Muscle layer of duodenum (tissue), 2 donors: Measurements from ENCODE around the gene PLAGL2.

Experiments used
- H3K27ac ChIP-seq: one replicate; pipeline ENCODE4 v1.7.0; 2013; ENCODE audit warnings: mild to moderate bottlenecking, low read length
- H3K27me3 ChIP-seq: one replicate; pipeline ENCODE4 v1.7.0; 2013; ENCODE audit warnings: low read depth, mild to moderate bottlenecking, control low read depth, low read length
- H3K36me3 ChIP-seq, 2 donors: one replicate each; pipeline ENCODE4 v1.7.0; 2013; ENCODE audit warnings: low read length in 2 of 2, control low read depth in 1 of 2, mild to moderate bottlenecking in 1 of 2; ENCODE audit not compliant: insufficient read depth in 2 of 2, control insufficient read depth in 1 of 2
- H3K4me1 ChIP-seq, 2 donors: one replicate each; pipeline ENCODE4 v1.7.0; 2013; ENCODE audit warnings: low read length in 2 of 2, mild to moderate bottlenecking in 2 of 2, control low read depth in 1 of 2, moderate library complexity in 1 of 2; ENCODE audit not compliant: insufficient read depth in 2 of 2, control insufficient read depth in 1 of 2
- H3K4me3 ChIP-seq, 2 donors: one replicate each; pipeline ENCODE4 v1.7.0; 2013; ENCODE audit warnings: low read length in 2 of 2, low read depth in 1 of 2, mild to moderate bottlenecking in 1 of 2
- H3K9me3 ChIP-seq, 2 donors: one replicate each; pipeline ENCODE4 v1.7.0; 2013; ENCODE audit warnings: low read length in 2 of 2, control low read depth in 1 of 2, mild to moderate bottlenecking in 1 of 2; ENCODE audit not compliant: control insufficient read depth in 1 of 2
- donor health status: healthy.

The PLAGL2 gene

DNA sequence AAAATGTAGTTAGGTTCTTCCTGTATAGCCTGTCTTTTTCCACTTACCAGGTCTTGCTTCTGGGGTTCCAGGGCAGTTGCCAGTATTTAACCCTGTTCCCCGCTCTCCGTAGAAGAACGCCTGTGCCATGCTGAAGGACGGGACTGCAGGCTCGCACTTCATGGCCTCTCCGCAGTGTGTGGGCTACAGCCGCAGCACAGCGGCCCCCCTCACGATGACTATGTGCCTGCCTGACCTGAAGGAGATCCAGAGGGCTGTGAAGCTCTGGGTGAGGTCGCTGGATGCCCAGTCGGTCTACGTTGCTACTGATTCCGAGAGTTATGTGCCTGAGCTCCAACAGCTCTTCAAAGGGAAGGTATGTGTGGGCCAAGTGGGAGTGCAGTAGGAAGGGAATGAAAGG lies 23.2 kb upstream of the PLAGL2 start:
- H3K36me3 ChIP-seq: peaks cover 33 to 73% of the 10 kb centered on the region in 2 donors
- no peaks in the 10 kb centered on the region for H3K27me3 ChIP-seq
- H3K9me3 ChIP-seq: no peaks in the 10 kb centered on the region
- H3K4me1 ChIP-seq: peaks cover 0 to 4% of the 10 kb centered on the region in 2 donors
- no peak overlapping the region for H3K4me3 ChIP-seq
- H3K27ac ChIP-seq: no peak overlapping the region

DNA sequence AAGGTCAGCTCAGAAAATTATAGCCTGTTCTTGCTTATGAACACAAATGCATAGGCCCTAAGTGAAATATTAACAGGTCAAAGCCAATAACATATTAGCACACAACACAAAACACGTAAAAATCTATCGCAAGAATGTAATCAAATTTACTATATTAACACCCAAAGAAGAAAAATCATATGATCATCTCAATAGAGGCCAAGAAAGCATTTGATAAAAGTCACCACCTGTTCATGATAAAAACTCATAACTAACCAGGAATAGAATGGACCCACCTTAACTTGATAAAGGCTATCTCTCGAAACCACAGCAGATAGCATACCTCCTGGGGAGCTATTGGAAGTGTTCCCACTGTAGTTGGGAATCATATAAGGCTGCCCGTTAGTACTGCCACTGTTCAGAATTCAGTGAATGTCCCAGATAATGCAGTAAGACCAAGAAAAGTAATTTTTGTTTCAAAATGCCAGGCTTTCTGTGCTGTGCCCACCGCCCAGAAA lies 21.8 kb upstream of the PLAGL2 start:
- no peak overlapping the region for H3K4me3 ChIP-seq
- H3K9me3 ChIP-seq: no peaks in the 10 kb centered on the region
- no peaks in the 10 kb centered on the region for H3K27me3 ChIP-seq
- peaks cover 25 to 65% of the 10 kb centered on the region in 2 donors for H3K36me3 ChIP-seq
- no peaks in the 10 kb centered on the region for H3K4me1 ChIP-seq
- H3K27ac ChIP-seq: no peak overlapping the region

DNA sequence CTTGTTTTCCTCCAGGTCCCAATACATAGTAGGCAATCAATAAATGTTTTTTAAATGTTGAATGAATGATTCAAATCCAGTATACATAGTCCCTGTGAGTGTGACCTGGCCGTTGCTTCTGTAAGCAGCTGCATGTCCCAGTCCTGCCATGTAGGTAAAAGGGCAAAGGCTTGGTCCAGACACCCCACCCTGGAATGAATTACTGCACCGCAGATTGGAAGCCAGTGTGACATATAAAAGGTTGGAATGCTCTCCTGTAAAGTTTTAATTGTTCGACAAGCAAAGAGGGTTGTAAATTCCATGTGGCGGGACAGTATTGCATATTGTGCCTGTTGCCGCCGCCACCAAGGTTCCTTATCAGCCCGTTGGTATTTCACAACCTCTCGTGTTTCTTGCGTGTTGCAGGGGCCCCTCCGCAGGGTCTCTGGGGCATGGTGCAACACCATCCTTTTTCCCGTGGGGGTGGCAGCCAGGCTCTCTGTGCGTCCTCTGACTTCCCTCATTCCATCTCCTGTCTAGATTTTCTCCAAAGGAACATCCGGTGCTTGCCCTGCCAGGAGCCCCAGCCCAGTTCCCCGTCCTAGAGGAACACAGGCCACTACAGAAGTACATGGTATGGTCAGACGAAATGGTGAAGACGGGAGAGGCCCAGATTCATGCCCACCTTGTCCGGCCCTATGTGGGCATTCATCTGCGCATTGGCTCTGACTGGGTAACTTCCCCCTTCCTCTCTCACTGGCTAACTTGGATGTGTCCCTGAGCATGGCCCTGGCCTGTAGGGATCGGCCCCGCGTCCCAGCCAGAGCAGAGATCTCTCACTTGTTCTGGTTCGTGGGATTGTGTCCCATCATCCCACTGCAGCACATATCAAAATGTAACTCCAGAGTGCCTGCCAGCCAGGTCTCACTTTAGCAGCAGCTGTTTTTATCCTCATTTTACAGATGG lies 20.5 kb upstream of the PLAGL2 start:
- Histone ChIP-seq H3K4me3 (no peak overlapping the region), H3K27me3 (no peaks in the 10 kb centered on the region), H3K4me1 (no peaks in the 10 kb centered on the region), H3K27ac (peak overlapping the region; percentile 28), H3K36me3 (peaks cover 28 to 64% of the 10 kb centered on the region in 2 donors), H3K9me3 (no peaks in the 10 kb centered on the region)

DNA sequence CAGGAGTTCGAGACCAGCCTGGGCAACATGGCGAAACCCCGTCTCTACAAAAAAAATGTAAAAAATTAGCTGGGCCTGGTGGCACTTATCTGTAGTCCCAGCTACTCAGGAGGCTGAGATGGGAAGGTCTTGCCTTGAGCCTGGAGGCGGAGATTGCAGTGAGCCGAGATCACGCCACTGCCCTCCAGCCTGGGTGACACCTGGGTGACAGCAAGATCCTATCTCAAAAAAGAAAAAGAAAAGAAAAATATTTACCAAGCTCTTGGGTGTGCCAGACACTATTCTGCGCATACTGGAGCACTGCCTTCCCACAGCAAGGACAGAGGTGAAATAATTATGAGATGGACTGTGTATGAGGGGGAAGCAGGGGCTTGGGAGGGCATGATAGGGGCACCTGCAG lies 19.8 kb upstream of the PLAGL2 start:
- Histone ChIP-seq H3K9me3 (no peaks in the 10 kb centered on the region), H3K27me3 (no peaks in the 10 kb centered on the region), H3K4me3 (no peak overlapping the region), H3K27ac (peak overlapping the region; percentile 28), H3K4me1 (no peaks in the 10 kb centered on the region), H3K36me3 (peaks cover 35 to 65% of the 10 kb centered on the region in 2 donors)

DNA sequence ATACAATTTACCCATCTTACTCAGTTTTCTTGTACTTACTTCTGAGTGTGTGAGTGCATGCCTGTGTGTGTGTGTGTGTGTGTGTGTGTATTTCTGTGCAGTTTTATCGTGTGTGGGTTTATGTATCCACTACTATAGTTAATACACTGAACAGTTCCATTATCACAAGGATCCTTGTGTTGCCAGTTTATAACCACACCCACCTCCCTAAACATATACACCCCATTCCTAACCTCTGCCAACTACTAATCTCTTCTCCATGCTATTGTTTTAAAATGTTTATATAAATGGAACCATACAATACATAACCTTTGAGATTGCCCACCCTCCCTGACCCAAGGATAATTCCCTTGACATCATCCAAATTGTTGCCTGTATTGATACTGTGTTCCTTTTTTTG lies 18.8 kb upstream of the PLAGL2 start:
- no peak overlapping the region for H3K4me3 ChIP-seq
- no peaks in the 10 kb centered on the region for H3K27me3 ChIP-seq
- no peaks in the 10 kb centered on the region for H3K4me1 ChIP-seq
- peaks cover 37 to 66% of the 10 kb centered on the region in 2 donors for H3K36me3 ChIP-seq
- H3K9me3 ChIP-seq: no peaks in the 10 kb centered on the region
- H3K27ac ChIP-seq: no peak overlapping the region

DNA sequence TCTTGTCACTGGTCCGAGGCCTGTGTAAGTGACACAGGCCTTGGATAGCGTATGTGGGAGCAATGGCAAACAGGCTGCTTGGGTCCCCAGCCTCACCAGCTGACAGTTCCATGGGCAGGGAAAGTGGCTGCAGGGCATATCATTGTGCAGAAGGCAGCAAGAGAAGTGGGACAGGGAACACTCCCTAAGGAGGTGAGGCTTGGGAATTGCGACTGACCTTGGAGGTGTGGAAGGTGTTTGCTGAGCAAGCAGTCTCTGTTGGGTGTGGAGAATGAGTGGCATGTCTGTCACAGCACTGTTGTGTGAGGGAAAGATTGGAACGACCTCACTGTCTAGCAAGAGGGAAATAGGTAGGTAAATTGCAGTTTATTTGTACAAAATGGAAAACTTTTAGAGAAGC lies 16.9 kb upstream of the PLAGL2 start:
- H3K27me3 ChIP-seq: no peaks in the 10 kb centered on the region
- peaks cover 26 to 62% of the 10 kb centered on the region in 2 donors for H3K36me3 ChIP-seq
- no peak overlapping the region for H3K4me3 ChIP-seq
- no peaks in the 10 kb centered on the region for H3K9me3 ChIP-seq
- no peaks in the 10 kb centered on the region for H3K4me1 ChIP-seq
- H3K27ac ChIP-seq: no peak overlapping the region

DNA sequence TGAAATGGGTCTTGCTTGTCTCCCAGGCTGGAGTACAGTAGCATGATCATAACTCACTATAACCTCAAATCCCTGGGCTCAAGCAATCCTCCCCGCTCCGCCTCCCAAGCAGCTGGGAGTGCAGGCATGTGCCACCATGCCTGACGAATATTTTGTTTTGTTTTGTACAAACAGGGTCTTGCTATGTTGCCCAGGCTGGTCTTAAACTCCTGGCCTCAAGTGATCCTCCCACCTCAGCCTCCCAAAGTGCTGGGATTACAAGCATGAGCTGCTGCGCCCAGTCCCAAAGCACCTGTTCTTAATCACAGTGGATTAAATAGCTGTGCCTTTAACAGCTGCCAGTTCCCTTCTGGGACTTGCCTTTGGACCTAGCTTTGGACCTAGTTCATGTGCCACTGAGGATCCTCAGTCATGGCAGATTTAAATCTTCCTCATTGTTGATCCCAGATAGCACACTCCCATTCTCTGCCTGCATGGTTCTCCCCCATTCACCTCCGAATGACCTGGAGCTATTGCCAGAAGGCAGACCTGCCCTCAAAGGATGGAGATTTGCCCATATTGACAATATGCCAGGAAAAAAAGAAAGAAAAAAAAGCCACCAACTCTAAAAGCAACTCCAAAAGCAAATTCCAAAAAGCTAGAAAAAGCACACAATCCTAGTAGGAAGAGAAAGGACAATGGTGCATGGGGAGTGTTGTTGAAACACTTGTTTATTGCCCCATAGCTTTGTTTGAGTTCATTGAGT lies 10.8 kb upstream of the PLAGL2 start:
- peaks cover 33 to 58% of the 10 kb centered on the region in 2 donors for H3K36me3 ChIP-seq
- H3K27me3 ChIP-seq: no peaks in the 10 kb centered on the region
- no peak overlapping the region for H3K4me3 ChIP-seq
- H3K9me3 ChIP-seq: no peaks in the 10 kb centered on the region
- H3K4me1 ChIP-seq: peaks cover 0 to 6% of the 10 kb centered on the region in 2 donors
- no peak overlapping the region for H3K27ac ChIP-seq

DNA sequence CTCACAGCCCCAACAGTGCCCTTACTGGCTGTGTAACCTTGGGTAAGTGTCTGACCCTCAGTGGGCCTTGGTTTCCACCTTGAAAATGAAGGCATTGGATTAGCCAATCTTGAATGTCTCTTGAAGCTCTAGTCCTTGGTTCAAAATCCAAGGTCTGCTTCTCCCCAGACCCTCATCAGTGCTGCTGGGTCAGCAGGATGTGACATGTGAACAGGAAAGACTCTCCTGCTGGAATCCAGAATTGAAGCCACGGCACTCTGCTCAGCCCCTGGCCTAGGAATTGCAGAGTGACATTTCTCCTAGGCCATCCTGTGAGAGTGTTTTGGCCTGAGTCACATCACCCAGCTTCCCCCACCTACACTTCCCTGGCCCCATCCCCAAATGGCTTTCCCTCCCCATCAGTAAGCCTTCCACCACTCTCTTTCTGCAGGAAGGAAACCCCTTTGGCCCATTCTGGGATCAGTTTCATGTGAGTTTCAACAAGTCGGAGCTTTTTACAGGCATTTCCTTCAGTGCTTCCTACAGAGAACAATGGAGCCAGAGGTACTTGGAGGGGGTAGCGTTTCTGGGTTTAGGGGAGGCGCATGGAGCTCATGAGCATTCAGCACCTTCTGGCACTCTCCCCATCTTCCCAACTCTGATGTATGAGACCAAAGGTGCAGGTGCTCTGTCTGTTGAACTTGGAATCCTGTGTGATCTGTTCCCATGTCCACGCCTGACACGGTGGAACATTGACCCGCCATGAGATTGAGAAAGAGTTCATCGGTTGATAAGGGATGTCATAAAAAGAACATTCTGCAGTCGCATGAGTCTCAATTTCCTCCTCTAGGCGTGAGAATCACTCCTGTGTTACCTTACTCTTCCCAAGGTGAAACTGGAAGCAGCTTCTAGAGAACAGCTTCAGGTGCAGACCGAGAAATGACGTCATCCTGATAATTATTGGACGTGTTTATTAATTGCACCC lies 8.9 kb upstream of the PLAGL2 start:
- no peaks in the 10 kb centered on the region for H3K27me3 ChIP-seq
- peaks cover 27 to 40% of the 10 kb centered on the region in 2 donors for H3K36me3 ChIP-seq
- H3K27ac ChIP-seq: no peak overlapping the region
- H3K9me3 ChIP-seq: no peaks in the 10 kb centered on the region
- H3K4me3 ChIP-seq: no peak overlapping the region
- peaks cover 0 to 6% of the 10 kb centered on the region in 2 donors for H3K4me1 ChIP-seq

DNA sequence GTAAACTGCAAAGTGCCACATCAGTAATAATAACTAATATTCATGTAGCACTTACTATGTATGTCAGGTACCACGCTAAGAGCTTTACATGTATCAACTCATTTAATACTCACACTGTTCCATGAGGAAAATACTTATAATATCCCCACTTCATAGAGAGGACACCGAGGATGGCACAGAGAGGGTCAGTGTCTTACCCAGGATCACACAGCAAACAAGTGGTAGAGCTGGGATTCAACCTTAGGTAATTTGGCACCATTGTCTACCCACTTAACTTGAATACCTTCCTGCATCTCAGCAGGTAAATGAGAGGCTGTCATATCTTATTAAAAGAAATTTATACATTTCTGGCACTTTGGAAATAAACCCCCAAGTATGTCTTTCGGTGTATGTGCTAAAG lies 8.2 kb upstream of the PLAGL2 start:
- Histone ChIP-seq H3K36me3 (peaks cover 27 to 32% of the 10 kb centered on the region in 2 donors), H3K27ac (no peak overlapping the region), H3K27me3 (no peaks in the 10 kb centered on the region), H3K4me3 (no peak overlapping the region), H3K4me1 (peaks cover 0 to 6% of the 10 kb centered on the region in 2 donors), H3K9me3 (no peaks in the 10 kb centered on the region)

DNA sequence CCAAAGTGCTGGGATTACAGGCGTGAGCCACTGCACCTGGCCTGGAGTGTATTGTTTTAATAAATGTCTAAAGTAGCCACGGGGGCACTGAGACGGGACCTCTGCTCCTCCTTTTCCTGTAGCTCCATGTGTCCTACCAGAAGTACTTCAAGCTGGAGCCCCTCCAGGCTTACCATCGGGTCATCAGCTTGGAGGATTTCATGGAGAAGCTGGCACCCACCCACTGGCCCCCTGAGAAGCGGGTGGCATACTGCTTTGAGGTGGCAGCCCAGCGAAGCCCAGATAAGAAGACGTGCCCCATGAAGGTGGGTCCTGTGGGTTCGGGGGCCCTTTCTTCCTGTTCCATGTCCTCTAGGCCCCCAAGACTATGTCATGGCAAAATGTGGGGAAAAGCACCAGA lies 7.6 kb upstream of the PLAGL2 start:
- Histone ChIP-seq H3K4me1 (peaks cover 0 to 6% of the 10 kb centered on the region in 2 donors), H3K36me3 (peaks cover 27 to 30% of the 10 kb centered on the region in 2 donors), H3K4me3 (no peak overlapping the region), H3K27me3 (no peaks in the 10 kb centered on the region), H3K27ac (no peak overlapping the region), H3K9me3 (no peaks in the 10 kb centered on the region)
